H1 (cell line): Measurements from ENCODE around the gene B9D2. TPM values are rescaled to one million over a fixed set of nuclear protein-coding genes. Genes with fewer than 3 reads are reported as not detected.

Experiments
- CTCF ChIA-PET: fragments of 300-600 bp; sonication (Branson Sonifier 250); formaldehyde crosslinking; loops from one replicate; lab custom pipeline; 2021; ENCODE audit not compliant: partially characterized antibody; lab: Charles Lee
- POLR2A ChIA-PET: fragments of 300-600 bp; sonication (Branson Sonifier 250); formaldehyde crosslinking; loops from one replicate; lab custom pipeline; 2021; ENCODE audit warnings: inconsistent platforms; ENCODE audit not compliant: partially characterized antibody; lab: Charles Lee
- DNase-seq, 2 experiments: peaks; one replicate each; pipeline versions ENCODE4 v3.0.0 to v3.0.0-alpha.2; 2010 to 2022; ENCODE audit warnings: low spot score in 2 of 2, low read depth in 1 of 2, mixed read lengths in 1 of 2
- FAIRE-seq: peaks from 2 replicates; lab custom pipeline; 2011; peaks lifted over from hg19 to GRCh38; lab: Jason Lieb, UNC
- H2AFZ ChIP-seq: 2 replicates; pipeline ENCODE4 v1.8.1; 2012; ENCODE audit warnings: low read length, inconsistent platforms
- H2AK5ac ChIP-seq: 2 replicates; pipeline ENCODE4 v1.6.1; 2013; ENCODE audit warnings: low read depth, low read length
- H2BK120ac ChIP-seq: replicated peaks from 2 replicates; pipeline ENCODE3; 2013; ENCODE audit warnings: low read depth, low read length, inconsistent platforms
- H2BK12ac ChIP-seq: 2 replicates; pipeline ENCODE4 v1.6.1; 2013; ENCODE audit warnings: low read depth, low read length
- H2BK15ac ChIP-seq: 2 replicates; pipeline ENCODE4 v1.6.1; 2013; ENCODE audit warnings: low read length
- H2BK20ac ChIP-seq: 2 replicates; pipeline ENCODE4 v1.6.1; 2013; ENCODE audit warnings: low read length
- H2BK5ac ChIP-seq: 2 replicates; pipeline ENCODE4 v1.6.1; 2013; ENCODE audit warnings: low read depth, low read length
- H3K14ac ChIP-seq: 2 replicates; pipeline ENCODE4 v1.6.1; 2013; ENCODE audit warnings: inconsistent platforms; ENCODE audit not compliant: insufficient read length
- H3K18ac ChIP-seq: 2 replicates; pipeline ENCODE4 v1.6.1; 2013; ENCODE audit warnings: low read length; ENCODE audit errors: extremely low read depth
- H3K23ac ChIP-seq: 2 replicates; pipeline ENCODE4 v1.6.1; 2013; ENCODE audit warnings: inconsistent platforms; ENCODE audit not compliant: insufficient read length
- H3K23me2 ChIP-seq: 2 replicates; pipeline ENCODE4 v1.6.1; 2013; ENCODE audit warnings: low read depth, low read length
- H3K27ac ChIP-seq: 2 replicates; pipeline ENCODE4 v1.6.1; 2011; ENCODE audit warnings: low read depth, low read length, inconsistent platforms
- H3K27me3 ChIP-seq, 4 experiments: replicated peaks in 1 of 4; 1 replicate in 1 of 4; 2 replicates in 3 of 4; pipeline versions ENCODE4 v1.6.1 to v1.8.1; 2011 to 2013; ENCODE audit warnings: low read length in 3 of 4, mild to moderate bottlenecking in 3 of 4, inconsistent platforms in 2 of 4, mixed read lengths in 2 of 4, moderate library complexity in 1 of 4; ENCODE audit not compliant: control insufficient read depth in 3 of 4, insufficient read depth in 3 of 4; ENCODE audit errors: extremely low read depth in 1 of 4
- H3K36me3 ChIP-seq, 4 experiments: 2 replicates each; pipeline versions ENCODE4 v1.6.1 to v1.8.1; 2011 to 2013; ENCODE audit warnings: mild to moderate bottlenecking in 4 of 4, low read length in 3 of 4, moderate library complexity in 2 of 4, control low read depth in 1 of 4, inconsistent platforms in 1 of 4; ENCODE audit not compliant: insufficient read depth in 4 of 4, control insufficient read depth in 2 of 4
- H3K4ac ChIP-seq: replicated peaks from 2 replicates; pipeline ENCODE3; 2013; ENCODE audit warnings: low read length, low read depth, mixed read lengths, inconsistent platforms; ENCODE audit not compliant: insufficient read length
- H3K4me1 ChIP-seq, 4 experiments: replicated peaks in 1 of 4; 1 replicate in 1 of 4; 2 replicates in 3 of 4; pipeline versions ENCODE4 v1.6.1 to v1.8.1; 2011 to 2013; ENCODE audit warnings: low read length in 3 of 4, inconsistent platforms in 2 of 4, mixed read lengths in 1 of 4; ENCODE audit not compliant: insufficient read depth in 4 of 4, control insufficient read depth in 3 of 4
- H3K4me2 ChIP-seq, 2 experiments: 2 replicates each; pipeline versions ENCODE4 v1.6.1 to v1.8.1; 2011 to 2013; ENCODE audit warnings: low read depth in 2 of 2, low read length in 2 of 2, control low read depth in 1 of 2, inconsistent platforms in 1 of 2, mild to moderate bottlenecking in 1 of 2; ENCODE audit not compliant: insufficient read depth in 1 of 2
- H3K4me3 ChIP-seq, 4 experiments: fragments of 200-600, 300-600 bp in 1 of 4; sonication (generic), shearing (Covaris generic), sonication (Bioruptor Twin) in 1 of 4; 2 replicates each; pipeline versions ENCODE4 v1.5.1 to v1.8.1; 2011 to 2016; ENCODE audit warnings: low read length in 4 of 4, low read depth in 3 of 4, control low read depth in 2 of 4, inconsistent platforms in 2 of 4, mild to moderate bottlenecking in 2 of 4, mixed read lengths in 1 of 4, moderate library complexity in 1 of 4; ENCODE audit not compliant: insufficient read depth in 2 of 4; ENCODE audit errors: extremely low read depth in 1 of 4
- H3K56ac ChIP-seq: replicated peaks from 2 replicates; pipeline ENCODE3; 2013; ENCODE audit warnings: low read depth, mild to moderate bottlenecking, mixed read lengths, low read length, inconsistent platforms; ENCODE audit not compliant: insufficient read length
- H3K79me1 ChIP-seq: 2 replicates; pipeline ENCODE4 v1.6.1; 2013; ENCODE audit warnings: low read depth, low read length, control low read depth
- H3K79me2 ChIP-seq, 2 experiments: 2 replicates each; pipeline versions ENCODE4 v1.6.1 to v1.8.1; 2012 to 2013; ENCODE audit warnings: low read length in 2 of 2, mild to moderate bottlenecking in 2 of 2, inconsistent platforms in 1 of 2; ENCODE audit not compliant: insufficient read depth in 2 of 2, control insufficient read depth in 1 of 2
- H3K9ac ChIP-seq, 4 experiments: replicated peaks in 1 of 4; 1 replicate in 1 of 4; 2 replicates in 3 of 4; pipeline versions ENCODE4 v1.6.1 to v1.8.1; 2011 to 2013; ENCODE audit warnings: low read depth in 3 of 4, low read length in 3 of 4, control low read depth in 2 of 4, mild to moderate bottlenecking in 2 of 4, moderate library complexity in 2 of 4, inconsistent platforms in 1 of 4; ENCODE audit errors: extremely low read depth in 1 of 4
- H3K9me3 ChIP-seq, 2 experiments: 2 replicates each; pipeline versions ENCODE4 v1.6.1 to v1.8.1; 2012 to 2013; ENCODE audit warnings: mild to moderate bottlenecking in 2 of 2, moderate library complexity in 2 of 2, control low read depth in 1 of 2, inconsistent platforms in 1 of 2, low read depth in 1 of 2, low read length in 1 of 2, mixed read lengths in 1 of 2; ENCODE audit not compliant: insufficient read depth in 2 of 2
- H4K20me1 ChIP-seq, 2 experiments: replicated peaks in 1 of 2; 2 replicates each; pipeline versions ENCODE3 to v1.8.1; 2011 to 2013; ENCODE audit warnings: inconsistent platforms in 2 of 2, low read length in 2 of 2, mild to moderate bottlenecking in 1 of 2; ENCODE audit not compliant: insufficient read depth in 2 of 2, control insufficient read depth in 1 of 2
- H4K5ac ChIP-seq: 2 replicates; pipeline ENCODE4 v1.6.1; 2013; ENCODE audit warnings: low read length, low read depth, mixed read lengths, inconsistent platforms; ENCODE audit not compliant: insufficient read length
- H4K8ac ChIP-seq: 2 replicates; pipeline ENCODE4 v1.8.0; 2013; ENCODE audit warnings: mild to moderate bottlenecking, moderate library complexity, low read length, inconsistent platforms; ENCODE audit not compliant: insufficient read depth; ENCODE audit errors: extremely low read depth
- H4K91ac ChIP-seq: replicated peaks from 2 replicates; pipeline ENCODE3; 2013; ENCODE audit warnings: low read length, mixed read lengths, inconsistent platforms; ENCODE audit not compliant: insufficient read length
- PHF8 ChIP-seq: fragments of 200-600 bp; sonication (generic); conservative IDR thresholded peaks from 2 replicates; pipeline ENCODE4 v1.7.1; 2012; ENCODE audit warnings: low read depth, mild to moderate bottlenecking, inconsistent platforms, low read length, moderate library complexity
- POLR2A ChIP-seq, 2 experiments: IDR thresholded peaks; 1 replicate in 1 of 2; 2 replicates in 1 of 2; pipeline ENCODE4 v1.6.1; 2011; ENCODE audit warnings: low read depth in 2 of 2, low read length in 2 of 2, mild to moderate bottlenecking in 2 of 2; ENCODE audit errors: control extremely low read depth in 1 of 2
- RBBP5 ChIP-seq: IDR thresholded peaks from 2 replicates; pipeline ENCODE4 v1.7.1; 2012; ENCODE audit warnings: low read depth, mild to moderate bottlenecking, inconsistent platforms, low read length, moderate library complexity, borderline replicate concordance
- SP4 ChIP-seq: IDR thresholded peaks from 2 replicates; pipeline ENCODE4 v1.6.1; 2012; ENCODE audit warnings: low read length, inconsistent platforms
- SUZ12 ChIP-seq: fragments of 200-600 bp; sonication (generic); IDR thresholded peaks from 2 replicates; pipeline ENCODE4 v1.6.1; 2012; ENCODE audit warnings: mild to moderate bottlenecking, inconsistent platforms, low read length, moderate library complexity, mixed read lengths
- TCF12 ChIP-seq: IDR thresholded peaks from 2 replicates; pipeline ENCODE4 v1.6.1; 2011; ENCODE audit warnings: low read depth, mild to moderate bottlenecking, low read length
- WGBS, 2 experiments: shearing (Covaris generic) in 1 of 2; methylation state at CpG; one replicate each; pipeline versions ENCODE4 v1.1.6 to v1.1.7; 2013 to 2015; ENCODE audit warnings: low lambda C conversion rate in 2 of 2, mixed read lengths in 2 of 2, inconsistent platforms in 1 of 2, low coverage in 1 of 2, missing lambda C conversion rate in 1 of 2; ENCODE audit not compliant: insufficient replicate concordance in 2 of 2, insufficient coverage in 1 of 2, insufficient read length in 1 of 2; ENCODE audit errors: extremely low coverage in 1 of 2, missing lambda C conversion rate in 1 of 2; 5-methylcytosine and 5-hydroxymethylcytosine counted together
- polyA plus RNA-seq, 7 experiments: library from polyadenylated mRNA; depleted of rRNA in 3 of 7; stranded (reverse) in 5 of 7; unstranded in 2 of 7; fragments of >200 nt in 5 of 7; fragments of 200-250 nt in 2 of 7; gene quantifications; 1 replicate in 5 of 7; 2 replicates in 1 of 7; 4 replicates in 1 of 7; pipeline versions ENCODE4 v1.2.1 to v1.2.3, GENCODE V29; 2011 to 2013; ENCODE audit warnings: missing spikeins in 2 of 7, mixed read lengths in 2 of 7
- total RNA-seq: library from RNA; stranded (reverse); fragmentation: NEBNext Ultra II Directional; extraction: Animal tissue kit (Norgen Biotek cat#: 25700); gene quantifications from 2 replicates; pipeline ENCODE4 v1.2.1, GENCODE V29; 2021
- TF ChIP-seq, protein P1 (sequence below): IDR thresholded peaks from 2 replicates; pipeline ENCODE4 v1.6.1; 2012; ENCODE audit warnings: low read length, inconsistent platforms

The B9D2 gene
- total and polyA plus RNA-seq, 2 of the 8 experiments (the other 6 are each of a cell fraction or from before 2014, with no cell fraction given), result 4.9 to 6.3 TPM

GRCh38 chr19:41354343-41354953, 9.5 kb downstream of the B9D2 start:
- no peak overlapping the region for H4K5ac ChIP-seq
- H3K14ac ChIP-seq, result no peak overlapping the region
- peak overlapping the region in 3 of 4 experiments; percentile 25 to 75 (median 38); a peak in 5 of 8 replicates for H3K4me3 ChIP-seq
- H2AK5ac ChIP-seq, result 0 out of 2 replicates have a peak overlapping the region, but pooled peaks have one; percentile 20
- peaks cover 0 to 14% (median 4%) of the 10 kb centered on the region in 4 experiments; a peak in 5 of 7 replicates for H3K4me1 ChIP-seq
- TF ChIP-seq POLR2A (IDR thresholded peaks at IDR 0.05; ENCODE audit: control extremely low read depth in 1 of 2, low read depth in 2 of 2, low read length in 2 of 2), result no peak
- TF ChIP-seq RBBP5, result no peak
- TF ChIP-seq SUZ12, result no peak
- TF ChIP-seq PHF8, result no peak
- TF ChIP-seq TCF12, result no peak
- TF ChIP-seq, protein P1, sequence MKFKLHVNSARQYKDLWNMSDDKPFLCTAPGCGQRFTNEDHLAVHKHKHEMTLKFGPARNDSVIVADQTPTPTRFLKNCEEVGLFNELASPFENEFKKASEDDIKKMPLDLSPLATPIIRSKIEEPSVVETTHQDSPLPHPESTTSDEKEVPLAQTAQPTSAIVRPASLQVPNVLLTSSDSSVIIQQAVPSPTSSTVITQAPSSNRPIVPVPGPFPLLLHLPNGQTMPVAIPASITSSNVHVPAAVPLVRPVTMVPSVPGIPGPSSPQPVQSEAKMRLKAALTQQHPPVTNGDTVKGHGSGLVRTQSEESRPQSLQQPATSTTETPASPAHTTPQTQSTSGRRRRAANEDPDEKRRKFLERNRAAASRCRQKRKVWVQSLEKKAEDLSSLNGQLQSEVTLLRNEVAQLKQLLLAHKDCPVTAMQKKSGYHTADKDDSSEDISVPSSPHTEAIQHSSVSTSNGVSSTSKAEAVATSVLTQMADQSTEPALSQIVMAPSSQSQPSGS, result no peak
- TF ChIP-seq SP4, result no peak
- FAIRE-seq (no peak), DNase-seq (no peak)
- H3K4me2 ChIP-seq, result peak overlapping the region; percentile 13 to 92
- no peak overlapping the region for H3K27ac ChIP-seq
- ChIA-PET POLR2A (interaction anchor here (5.4 kb wide), 1 partner anchor 10 kb away, joined by 29 read pairs; the partner anchor contains the start of gene B9D2), CTCF (interaction anchor here (0.6 to 8.0 kb wide), 8 partner anchors 9 to 136 kb away, joined by 3 to 37 read pairs (median 6); partner anchors contain the start of gene B9D2)
- no peak overlapping the region for H2BK5ac ChIP-seq
- H3K9me3 ChIP-seq, result no peaks in the 10 kb centered on the region
- no peak overlapping the region for H4K91ac ChIP-seq
- H2BK12ac ChIP-seq, result peak overlapping the region; percentile 29; the same call in 1 of the 2 replicates
- no peak overlapping the region for H3K56ac ChIP-seq
- no peaks in the 10 kb centered on the region for H3K36me3 ChIP-seq
- no peak overlapping the region for H2AFZ ChIP-seq
- no peak overlapping the region for H3K4ac ChIP-seq
- no peaks in the 10 kb centered on the region; the same call in 1 of the 2 replicates for H3K79me1 ChIP-seq
- WGBS, 2 experiments, result 86% methylated on average over 23 of the region's 23 CpGs; no CpG with 5 or more reads in 1 of the 2 experiments
- H3K23ac ChIP-seq, result no peak overlapping the region
- peaks cover 27% of the 10 kb centered on the region for H3K23me2 ChIP-seq
- H4K8ac ChIP-seq, result no peak overlapping the region
- no peak overlapping the region for H3K9ac ChIP-seq
- H3K79me2 ChIP-seq, result no peaks in the 10 kb centered on the region
- peaks cover 10 to 36% (median 28%) of the 10 kb centered on the region in 4 experiments for H3K27me3 ChIP-seq
- no peak overlapping the region; the same call in 1 of the 2 replicates for H3K18ac ChIP-seq
- peaks cover 0 to 7% of the 10 kb centered on the region in 2 experiments for H4K20me1 ChIP-seq
- H2BK15ac ChIP-seq, result 0 out of 2 replicates have a peak overlapping the region, but pooled peaks have one; percentile 12
- no peak overlapping the region for H2BK120ac ChIP-seq
- H2BK20ac ChIP-seq, result no peak overlapping the region
